Loucy (cell line): ENCODE results near the gene STRN3.

ENCODE experiments used
- EZH2phosphoT487 ChIP-seq: fragments of 200-600 bp; IDR thresholded peaks from 2 replicates; pipeline ENCODE4 v1.6.1; 2018; ENCODE audit warnings: antibody characterized with exemption, mild to moderate bottlenecking, moderate library complexity, borderline replicate concordance
- TF ChIP-seq, protein P1 (sequence below): fragments of 200-600 bp; sonication (generic); conservative IDR thresholded peaks from 2 replicates; pipeline ENCODE4 v1.5.1; 2014; ENCODE audit warnings: mild to moderate bottlenecking, antibody characterized with exemption, low read length

DNA sequence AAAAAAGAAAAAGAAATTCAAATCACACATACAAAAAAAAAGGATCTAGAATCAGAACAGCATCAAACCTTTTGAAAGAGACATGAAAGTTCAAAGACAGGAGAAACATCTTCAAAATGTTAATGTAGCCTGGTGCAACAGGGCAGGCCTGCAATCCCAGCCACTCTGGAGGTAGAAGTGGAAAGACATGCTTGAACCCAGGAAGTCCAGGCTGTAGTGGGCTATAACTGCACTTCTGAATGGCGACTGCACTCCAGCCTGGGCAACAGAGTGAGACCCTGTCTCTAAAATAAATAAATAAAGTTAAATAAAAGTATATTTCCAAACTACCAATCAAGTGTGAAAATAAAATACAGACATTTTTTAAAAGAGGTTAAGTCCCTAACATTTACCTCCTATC is 19.5 kb downstream of the STRN3 start:
- TF ChIP-seq, protein P1, sequence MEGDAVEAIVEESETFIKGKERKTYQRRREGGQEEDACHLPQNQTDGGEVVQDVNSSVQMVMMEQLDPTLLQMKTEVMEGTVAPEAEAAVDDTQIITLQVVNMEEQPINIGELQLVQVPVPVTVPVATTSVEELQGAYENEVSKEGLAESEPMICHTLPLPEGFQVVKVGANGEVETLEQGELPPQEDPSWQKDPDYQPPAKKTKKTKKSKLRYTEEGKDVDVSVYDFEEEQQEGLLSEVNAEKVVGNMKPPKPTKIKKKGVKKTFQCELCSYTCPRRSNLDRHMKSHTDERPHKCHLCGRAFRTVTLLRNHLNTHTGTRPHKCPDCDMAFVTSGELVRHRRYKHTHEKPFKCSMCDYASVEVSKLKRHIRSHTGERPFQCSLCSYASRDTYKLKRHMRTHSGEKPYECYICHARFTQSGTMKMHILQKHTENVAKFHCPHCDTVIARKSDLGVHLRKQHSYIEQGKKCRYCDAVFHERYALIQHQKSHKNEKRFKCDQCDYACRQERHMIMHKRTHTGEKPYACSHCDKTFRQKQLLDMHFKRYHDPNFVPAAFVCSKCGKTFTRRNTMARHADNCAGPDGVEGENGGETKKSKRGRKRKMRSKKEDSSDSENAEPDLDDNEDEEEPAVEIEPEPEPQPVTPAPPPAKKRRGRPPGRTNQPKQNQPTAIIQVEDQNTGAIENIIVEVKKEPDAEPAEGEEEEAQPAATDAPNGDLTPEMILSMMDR = no peak
- no peak for TF ChIP-seq EZH2phosphoT487
